HG03378 (cell line): ENCODE data around the gene KLF7.
"Not testable (repeated sequence)": the region's sequence is repeated elsewhere in the genome, so short reads cannot be mapped to it uniquely, and the experiment has no call there.

Experiments
- ATAC-seq: cut with Tn5 transposase; IDR thresholded peaks from one replicate; pipeline ENCODE4 v1.9.1; 2021; ENCODE audit warnings: mild to moderate bottlenecking, moderate library complexity; ENCODE audit not compliant: unreplicated experiment

The KLF7 gene

DNA sequence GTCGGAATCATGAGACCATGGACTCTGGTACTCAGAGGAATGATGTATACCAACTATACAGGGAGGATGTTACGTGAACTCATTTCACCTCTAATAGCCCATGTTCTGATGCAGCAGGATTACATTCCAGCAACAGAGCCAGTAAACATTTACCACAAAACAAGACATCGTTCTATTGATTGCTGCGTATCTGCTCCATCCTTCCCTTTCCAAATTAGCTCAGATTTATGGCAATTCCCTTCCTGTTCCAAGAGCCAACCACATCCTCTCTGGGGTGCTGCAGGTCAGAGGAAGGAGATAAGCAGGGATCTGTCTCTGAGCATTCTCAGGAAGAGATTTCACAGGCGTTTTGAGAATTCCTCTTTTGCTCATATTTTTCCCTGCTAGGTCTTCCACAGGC, 98.3 kb downstream of the KLF7 start:
- ATAC-seq, result no peak

DNA sequence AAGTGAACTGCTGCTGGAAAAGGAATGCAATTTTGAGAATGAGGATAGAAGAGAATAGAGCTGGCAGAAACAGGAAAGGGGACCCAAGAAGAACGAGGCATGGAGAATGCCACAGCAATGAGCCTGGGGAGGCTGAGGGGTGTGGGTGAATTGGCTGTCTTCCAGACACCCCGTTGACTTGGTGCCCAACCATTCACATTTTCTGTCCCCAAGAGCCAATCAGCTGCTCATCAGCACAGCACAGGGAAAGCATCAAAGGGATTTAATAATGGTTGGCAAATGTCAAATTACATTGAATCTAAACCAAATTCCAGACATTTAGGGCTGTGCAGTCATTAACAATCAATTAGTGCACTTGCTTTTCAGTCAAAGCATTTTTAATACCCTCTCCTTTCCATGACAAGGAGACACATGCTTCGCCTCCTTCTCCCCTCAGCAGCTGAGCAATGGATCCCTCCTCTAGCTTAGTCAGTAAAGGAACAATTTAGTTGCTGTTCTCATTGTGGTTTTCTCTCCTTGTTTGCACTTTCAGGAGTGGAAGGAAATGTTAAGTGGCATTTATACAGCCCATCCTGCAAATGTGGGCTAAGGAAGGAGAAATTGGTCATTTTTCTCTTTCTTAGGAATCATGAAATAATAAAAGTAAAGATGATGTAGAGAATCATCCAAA, 98.8 kb downstream of the KLF7 start:
- ATAC-seq, result no peak

DNA sequence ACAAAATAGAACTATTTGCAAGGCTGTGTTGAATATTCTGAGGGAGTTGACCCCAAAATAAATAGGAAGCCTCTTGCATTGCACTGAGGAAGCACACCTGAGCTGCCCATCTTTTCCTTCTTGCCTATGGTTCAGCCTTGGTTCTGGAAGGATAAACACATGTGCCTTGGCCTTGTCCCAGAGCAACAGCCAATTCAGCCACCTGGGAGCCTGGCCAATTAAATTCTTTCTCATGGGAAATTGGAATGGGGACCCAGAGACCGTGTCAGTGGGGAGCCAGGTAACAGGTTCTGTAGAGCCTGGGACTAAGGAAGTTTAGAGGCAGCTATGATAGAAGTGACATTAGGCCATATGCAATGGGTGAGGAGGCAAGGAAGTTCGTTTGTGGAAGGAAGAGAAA, 99.6 kb downstream of the KLF7 start:
- no peak for ATAC-seq

DNA sequence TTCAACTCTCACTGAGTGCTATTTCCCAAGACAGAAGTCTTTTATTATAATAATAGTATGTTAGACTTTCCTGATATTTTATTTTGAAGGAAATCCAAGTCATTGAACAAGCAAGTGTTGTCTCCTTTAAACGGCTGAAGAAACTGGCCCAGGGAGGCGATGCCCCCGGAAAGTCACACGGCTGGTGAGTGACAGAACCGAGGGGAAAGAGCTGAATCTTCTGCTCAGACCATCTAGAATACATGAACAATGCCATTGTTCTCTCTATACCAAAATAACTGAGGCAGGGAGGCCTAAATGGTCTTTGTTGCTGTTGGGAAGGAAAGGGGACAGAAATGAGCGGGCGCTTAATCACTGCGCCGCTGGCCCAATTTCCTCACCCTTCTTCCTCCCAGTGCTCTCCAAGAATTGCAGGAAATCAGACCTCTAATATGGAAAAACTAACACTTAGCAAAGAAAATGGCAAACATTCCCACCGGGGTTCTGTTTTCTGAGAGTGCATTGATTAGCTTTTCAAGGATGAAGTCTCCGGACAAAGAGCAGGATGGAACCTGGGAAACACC, 101.5 kb downstream of the KLF7 start:
- ATAC-seq, result no peak

DNA sequence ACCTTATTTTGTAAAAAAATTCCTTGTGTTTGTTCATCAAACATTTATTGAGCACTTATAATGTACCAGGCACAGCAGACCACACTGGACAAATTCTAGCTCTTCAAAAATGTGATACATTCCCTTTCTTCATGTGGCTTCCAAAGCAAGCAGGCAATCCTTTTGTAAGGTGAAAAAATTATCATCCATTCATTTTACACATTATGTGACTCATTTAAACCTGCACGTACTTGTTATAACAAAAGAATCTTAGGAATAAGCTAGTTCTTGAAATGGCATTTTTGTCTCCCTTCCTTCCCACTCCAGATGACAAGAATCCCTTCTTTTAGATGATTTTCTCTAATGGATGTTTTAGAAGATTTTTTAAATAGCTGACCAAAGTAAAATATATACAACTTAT, 104.6 kb downstream of the KLF7 start:
- ATAC-seq, result no peak

DNA sequence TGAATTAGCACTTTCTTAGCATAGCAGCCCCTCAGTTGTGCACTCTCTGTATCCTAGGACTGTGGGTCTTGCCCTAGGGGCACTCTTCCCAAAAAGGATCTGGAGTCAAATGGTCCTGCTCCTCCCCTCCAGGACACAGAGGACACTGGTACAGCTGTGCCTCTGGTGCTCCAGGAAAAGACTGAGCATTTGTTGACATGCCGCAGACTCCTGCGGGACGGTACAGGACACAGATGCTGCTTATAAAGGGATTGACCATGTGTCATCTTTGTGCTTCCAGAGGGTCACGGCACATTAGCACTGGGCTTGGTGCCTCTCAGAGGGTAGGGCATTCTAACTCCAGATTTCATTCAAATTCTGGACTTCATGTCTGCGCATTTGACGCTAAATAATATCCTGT, 110.5 kb downstream of the KLF7 start:
- ATAC-seq, result no peak

DNA sequence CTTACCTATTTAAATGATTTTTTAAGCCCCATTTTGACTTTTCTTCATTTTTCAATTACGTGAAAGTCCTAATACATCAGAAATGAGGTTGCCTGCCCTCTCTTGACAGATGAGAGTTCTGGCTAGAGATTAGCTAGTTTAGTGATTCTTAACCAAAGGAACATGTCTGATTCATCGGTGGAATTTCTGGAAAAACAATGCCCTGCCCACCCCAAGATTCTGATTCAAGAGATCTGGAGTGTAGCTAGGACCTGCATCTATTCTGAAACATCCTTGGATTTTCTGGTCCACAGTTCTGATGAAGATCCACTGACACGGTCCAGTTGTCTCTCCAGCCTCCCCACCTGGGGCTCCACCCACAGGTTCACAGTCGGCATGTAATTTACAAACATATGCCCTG, 111.2 kb downstream of the KLF7 start:
- no peak for ATAC-seq

DNA sequence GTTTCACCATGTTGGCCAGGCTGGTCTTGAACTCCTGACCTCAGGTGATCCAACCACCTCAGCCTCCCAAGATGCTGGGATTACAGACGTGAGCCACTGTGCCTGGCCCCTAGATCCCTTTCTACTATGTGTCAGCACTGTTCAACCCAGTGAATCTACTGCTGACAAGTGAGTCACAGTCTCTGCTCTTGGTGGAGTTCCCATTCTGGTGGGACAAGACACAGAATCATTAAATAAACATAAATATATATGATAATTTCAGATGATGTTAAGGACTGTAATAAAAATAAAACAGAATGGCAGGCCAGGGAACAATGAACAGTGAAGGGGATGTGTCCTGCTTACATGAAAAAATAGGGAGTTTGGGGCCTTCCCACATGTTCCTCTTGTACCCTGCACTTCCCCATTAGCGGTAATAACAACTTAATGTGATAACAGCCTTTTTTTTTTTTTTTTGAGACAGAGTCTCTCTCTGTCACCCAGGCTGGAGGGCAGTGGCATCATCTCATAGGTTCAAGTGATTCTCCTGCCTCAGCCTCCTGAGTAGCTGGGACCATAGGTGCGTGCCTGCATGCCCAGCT, 114.3 kb downstream of the KLF7 start:
- no peak for ATAC-seq

DNA sequence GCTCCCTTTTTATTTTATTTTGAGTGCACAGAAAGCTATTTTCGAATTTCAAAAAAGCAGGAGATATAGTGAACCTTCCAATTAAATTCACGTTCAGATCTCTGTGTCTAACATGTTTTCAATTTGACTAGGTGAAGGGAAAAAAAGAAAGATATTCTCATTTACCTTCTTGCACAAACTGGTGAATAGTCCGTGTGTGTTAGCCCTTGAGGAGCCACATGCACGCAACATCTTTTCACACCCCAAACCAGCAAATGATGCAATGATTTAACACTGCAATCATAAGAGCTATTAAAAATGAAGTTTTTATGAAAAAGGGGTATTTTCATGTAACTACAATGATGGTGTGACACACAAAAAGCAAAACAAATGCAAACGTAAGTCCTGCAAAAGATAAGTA, 116.6 kb downstream of the KLF7 start:
- ATAC-seq, result no peak

DNA sequence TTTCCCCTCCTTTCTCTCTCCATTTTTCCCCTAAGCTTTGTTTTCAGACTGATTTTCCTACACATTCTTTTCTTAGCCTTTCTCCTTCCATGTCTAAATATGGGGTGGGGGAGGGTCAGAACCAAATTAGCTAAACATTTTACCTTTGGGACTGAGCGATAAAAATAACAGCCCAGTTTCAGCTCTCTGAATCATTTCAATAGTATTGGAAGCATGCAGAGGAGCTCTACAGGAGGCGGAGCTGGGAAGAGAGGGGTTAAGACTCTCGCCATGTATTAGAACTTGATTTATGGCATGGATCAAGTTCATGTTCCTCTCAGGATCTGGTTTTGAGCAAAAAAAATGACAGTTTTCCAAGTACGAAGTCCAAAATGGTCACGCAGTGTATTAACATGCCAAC, 117.3 kb downstream of the KLF7 start:
- no peak for ATAC-seq

DNA sequence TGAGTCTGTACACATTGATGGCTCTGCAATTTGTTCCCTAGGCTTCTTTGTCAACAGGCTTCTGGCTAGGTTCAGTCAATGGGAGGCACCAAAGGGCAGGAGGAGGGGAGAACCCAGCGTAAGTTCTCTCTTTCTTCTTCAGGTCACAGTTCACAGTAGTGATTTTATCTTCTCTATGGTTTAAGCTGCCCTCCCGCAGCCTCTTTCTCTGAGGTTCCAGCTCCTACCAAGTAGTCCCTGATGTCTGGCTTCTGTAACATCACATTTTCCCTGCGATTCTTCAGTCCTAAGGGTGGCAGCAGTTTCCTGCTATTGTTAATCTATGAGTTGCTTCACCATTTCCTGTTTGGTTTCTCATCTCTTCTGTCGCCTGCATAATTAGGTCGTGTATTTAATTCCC, 119.0 kb downstream of the KLF7 start:
- no peak for ATAC-seq

DNA sequence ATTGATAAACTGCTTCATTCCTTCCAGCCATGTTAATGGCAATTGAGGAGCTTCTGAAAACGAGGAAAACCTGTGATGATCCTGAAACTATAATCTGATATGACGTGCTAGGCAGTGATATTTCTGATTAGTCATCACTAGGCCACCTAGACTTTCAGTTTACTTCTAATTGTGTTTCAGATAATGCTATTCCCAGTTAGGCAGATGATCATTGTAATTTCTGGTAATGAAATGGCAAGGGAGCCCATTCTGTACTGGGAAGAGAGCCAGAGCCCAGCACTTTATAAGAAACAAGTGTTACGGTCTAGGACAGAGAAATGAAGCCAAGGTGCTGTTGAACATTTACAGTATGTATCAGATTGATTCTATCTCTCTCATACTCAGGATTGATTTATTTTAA, 120.2 kb downstream of the KLF7 start:
- no peak for ATAC-seq

DNA sequence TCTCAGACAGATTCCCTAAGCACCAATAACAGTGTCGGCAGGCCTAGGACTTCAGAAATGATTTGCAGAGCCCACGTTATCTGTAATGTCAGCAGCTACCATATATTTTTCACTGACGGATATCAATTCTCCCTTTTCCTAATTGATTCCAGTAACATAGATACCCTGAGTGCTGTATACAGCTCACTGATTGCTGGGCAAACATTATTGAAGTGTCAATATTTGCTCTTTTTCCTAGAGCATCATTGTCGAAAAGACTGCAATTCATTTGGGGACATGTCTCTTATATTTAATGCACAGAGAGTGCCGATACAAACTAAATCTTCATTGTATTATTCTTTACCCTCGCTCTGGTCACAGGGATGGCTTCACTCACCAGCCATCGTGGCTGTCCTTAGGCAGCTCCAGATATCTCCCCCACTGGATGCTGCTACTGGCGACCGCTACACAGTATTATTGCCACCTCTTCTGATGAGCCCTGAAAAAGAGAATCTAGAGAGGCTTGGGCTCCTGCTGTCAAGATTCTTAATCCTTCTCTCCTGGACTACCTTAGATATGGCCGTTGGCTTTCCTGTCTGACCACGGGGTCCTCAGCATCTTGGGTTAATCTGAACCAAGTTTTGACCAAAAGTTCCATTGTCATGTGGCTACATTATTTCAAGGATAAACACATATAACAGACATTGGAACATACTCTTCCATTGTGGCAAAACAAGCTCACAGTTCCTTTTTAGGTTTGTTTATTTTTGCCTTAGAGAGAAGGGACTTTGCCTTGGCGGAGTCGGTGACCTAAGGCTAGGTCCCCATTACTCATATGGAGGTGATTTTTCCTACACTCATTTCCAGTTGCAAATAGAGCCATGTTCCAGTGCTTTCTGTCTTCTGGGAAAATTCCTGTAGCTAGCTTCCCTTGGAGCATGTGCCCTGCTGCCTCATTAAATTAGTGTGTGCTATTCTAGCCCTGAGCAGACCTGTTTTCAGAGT, 121.1 kb downstream of the KLF7 start:
- no peak for ATAC-seq

DNA sequence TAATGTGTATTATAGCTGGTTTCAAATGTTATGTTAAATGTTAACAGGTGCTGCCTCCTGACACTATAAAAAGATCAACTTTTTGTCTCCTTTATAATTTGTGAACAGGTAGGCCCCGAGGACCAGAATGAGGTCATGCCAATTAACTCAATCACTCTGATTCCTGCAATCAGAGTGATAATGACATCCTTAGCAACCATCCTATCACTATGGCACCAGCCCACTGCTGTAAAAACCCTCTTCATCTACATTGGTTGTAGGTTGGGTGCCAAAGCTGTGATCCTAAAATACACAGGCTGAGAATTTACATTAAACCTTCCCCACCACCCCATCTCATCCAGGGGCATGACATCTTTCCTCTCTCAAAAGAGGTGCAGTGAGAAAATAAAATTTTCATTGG, 122.9 kb downstream of the KLF7 start:
- ATAC-seq, result no peak

DNA sequence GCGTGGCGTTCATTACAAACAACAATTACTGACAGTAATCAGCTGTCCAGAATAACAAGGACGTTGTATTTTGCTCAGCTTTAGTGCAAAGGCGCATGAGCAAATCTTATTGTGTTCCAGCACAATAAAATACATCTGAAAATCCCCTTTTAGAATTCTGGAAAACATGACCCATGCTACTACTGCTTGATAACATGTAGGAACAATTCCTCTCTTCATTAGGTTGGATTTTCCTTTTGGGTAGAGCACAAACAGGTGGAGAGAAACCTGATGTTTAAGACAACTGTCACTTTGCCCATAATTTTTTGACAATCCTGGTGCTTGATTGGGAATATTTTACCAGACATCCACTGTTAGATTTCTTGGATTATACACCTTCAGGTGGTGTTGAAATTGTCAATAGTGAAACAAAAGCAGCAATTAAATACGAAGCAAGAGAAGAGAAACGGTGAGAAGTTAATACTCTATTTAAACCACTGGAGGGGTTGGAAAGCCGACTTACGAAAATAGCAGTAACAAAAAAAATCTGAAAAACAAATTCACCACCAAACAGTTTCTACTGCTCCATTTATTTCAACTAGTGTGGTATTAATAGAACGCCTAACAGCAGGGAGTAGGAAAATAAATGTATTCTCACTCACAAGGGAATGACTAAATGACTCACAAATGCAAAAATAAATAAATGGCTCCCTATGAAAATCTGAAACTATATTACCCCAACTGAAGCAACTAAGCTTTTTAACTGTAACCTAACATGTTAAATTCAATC, 123.8 kb downstream of the KLF7 start:
- ATAC-seq, result no peak

DNA sequence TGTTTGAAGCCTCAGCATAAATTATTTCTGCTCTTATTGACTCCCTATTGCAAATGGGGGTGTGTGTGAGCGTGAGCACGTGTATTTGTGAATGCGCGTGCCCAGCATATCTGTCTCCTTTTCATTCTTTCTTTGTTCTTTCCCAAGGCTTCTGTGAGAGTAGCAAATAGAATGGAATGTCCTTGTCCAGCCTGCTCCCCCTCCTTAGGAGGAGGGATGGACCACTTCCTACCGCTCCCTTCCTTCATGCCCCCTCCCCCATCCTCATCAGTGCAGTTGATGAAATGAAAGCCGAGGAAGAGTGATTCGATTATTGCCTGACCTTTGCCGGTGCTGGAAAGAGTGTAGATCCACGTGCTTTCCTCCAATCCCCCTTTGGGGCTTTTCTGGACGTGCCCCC, 124.5 kb downstream of the KLF7 start:
- ATAC-seq, result no peak

DNA sequence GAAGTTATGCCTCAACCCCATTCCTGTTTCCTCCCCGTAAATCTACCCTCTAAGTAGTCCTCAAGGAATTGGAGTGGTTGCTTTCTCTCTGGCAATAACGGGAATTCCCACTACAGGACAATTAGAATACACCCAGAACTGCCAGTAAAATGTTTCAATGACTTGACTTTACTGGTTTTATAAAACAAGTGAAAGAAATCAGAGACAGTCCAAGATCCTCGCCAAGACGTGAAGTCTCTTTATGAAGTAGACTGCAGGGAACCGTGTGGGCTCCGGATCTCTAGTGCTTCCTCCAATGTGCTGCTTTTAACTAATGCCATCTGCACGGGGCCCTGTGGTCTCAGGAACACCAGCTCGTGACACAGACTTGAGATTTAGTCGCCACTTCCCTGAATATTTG, 125.1 kb downstream of the KLF7 start:
- no peak for ATAC-seq

DNA sequence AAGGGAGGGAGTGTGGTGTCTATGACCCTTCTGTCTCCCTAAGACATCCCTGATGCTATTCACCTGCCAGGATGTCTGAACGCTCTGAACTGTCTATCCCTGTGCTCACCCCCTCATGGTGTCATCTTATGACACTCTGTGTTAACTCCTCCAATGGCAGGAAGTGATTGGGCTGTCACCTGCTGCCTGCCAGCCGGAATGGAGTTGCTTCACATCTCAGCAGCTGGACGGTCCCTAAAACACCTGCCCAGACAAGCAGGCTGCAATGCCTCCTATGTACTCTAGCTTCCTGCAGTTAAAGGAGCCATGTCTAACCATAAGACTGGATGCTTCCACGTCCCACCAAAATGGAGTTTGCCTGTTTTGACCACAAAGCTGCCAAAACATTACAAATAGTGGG, 126.5 kb downstream of the KLF7 start:
- ATAC-seq, result no peak

DNA sequence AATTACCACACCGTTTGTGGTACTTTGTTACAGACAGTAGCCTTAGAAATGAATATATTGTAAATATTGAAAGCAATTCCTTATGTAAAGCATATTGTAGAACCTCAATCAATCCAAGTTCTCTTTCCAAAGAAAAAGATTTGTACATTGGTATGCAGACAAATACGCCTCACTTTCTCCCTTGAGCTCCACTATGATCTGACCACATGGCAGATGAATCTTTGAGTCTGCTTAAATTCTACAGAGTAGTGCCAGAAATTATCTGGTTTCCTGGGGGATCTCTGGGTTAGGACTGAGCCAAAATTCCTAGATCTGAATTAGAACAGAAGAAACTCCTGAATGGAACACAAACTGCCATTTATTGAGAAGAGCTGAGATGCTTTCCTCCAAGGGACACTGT, 127.4 kb downstream of the KLF7 start:
- ATAC-seq, result no peak

DNA sequence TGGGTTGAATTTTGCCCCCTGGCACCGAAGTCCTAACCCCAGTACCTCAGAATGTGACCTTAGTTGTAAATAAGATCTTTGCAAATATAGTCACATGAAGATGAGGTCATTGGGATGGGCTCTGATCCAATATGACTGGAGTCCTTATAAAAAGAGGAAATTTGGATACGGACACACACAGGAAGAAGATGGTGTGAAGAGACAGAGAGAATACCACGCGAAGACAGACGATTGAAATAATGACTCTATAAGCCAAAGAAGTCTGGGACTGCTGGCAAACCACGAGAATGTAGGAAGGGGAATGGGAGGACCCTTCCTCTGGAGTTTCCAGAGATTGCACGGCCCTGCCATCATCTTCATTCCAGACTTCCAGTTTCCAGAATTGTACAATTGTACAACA, 127.9 kb downstream of the KLF7 start:
- no peak for ATAC-seq

DNA sequence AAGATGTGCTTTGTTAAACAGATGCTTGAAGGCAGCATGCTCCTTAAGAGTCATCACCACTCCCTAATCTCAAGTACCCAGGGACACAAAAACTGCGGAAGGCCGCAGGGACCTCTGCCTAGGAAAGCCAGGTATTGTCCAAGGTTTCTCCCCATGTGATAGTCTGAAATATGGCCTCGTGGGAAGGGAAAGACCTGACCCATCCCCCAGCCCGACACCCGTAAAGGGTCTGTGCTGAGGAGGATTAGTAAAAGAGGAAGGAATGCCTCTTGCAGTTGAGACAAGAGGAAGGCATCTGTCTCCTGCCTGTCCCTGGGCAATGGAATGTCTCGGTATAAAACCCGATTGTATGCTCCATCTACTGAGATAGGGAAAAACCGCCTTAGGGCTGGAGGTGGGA, 128.7 kb downstream of the KLF7 start:
- not testable (repeated sequence) for ATAC-seq
